K562 (cell line): Measurements from ENCODE around the gene MPDU1. TPM values are rescaled to one million over a fixed set of nuclear protein-coding genes. Genes with fewer than 3 reads are reported as not detected.
A peak's percentile ranks its signal among the peaks of the same experiment; 100 is the strongest.

Source experiments
- ARID3B ChIP-seq: fragments of 250-450 bp; sonication (Bioruptor Pico); IDR thresholded peaks from 2 replicates; pipeline ENCODE4 v1.4.0; 2020; ENCODE audit warnings: borderline replicate concordance
- ASH1L ChIP-seq: fragments of 450-650 bp; IDR thresholded peaks from 2 replicates; pipeline ENCODE4 v1.6.1; 2018; ENCODE audit warnings: borderline replicate concordance, mild to moderate bottlenecking, low read depth; ENCODE audit not compliant: partially characterized antibody
- CHCHD3 ChIP-seq: fragments of 250-450 bp; sonication (Bioruptor Pico); IDR thresholded peaks from 2 replicates; pipeline ENCODE4 v2.1.2; 2022; ENCODE audit warnings: mild to moderate bottlenecking
- CREB1 ChIP-seq, 2 experiments: sonication (generic) in 1 of 2; formaldehyde crosslinking in 1 of 2; IDR thresholded peaks; 2 replicates each; pipeline versions ENCODE4 v1.6.1 to v1.8.0; 2012 to 2022; ENCODE audit warnings: inconsistent platforms in 1 of 2, mild to moderate bottlenecking in 1 of 2, missing genetic modification reagents in 1 of 2, moderate library complexity in 1 of 2
- CREB3L1 ChIP-seq: fragments of 450-650 bp; IDR thresholded peaks from 2 replicates; pipeline ENCODE4 v1.6.1; 2014; ENCODE audit warnings: low read depth, mild to moderate bottlenecking, moderate library complexity, borderline replicate concordance
- FOXA1 ChIP-seq: fragments of 450-650 bp; IDR thresholded peaks from 2 replicates; pipeline ENCODE4 v1.6.1; 2016; ENCODE audit warnings: mild to moderate bottlenecking, borderline replicate concordance
- GTF2E2 ChIP-seq: fragments of 200-800 bp; sonication (Bioruptor generic); IDR thresholded peaks from 2 replicates; pipeline ENCODE4 v1.6.1; 2016; ENCODE audit warnings: missing genetic modification characterization, missing compliant biosample characterization
- HNRNPL ChIP-seq: fragments of 200-400 bp; formaldehyde crosslinking; IDR thresholded peaks from 2 replicates; pipeline ENCODE4 v1.6.1; 2017; ENCODE audit warnings: low read depth, mild to moderate bottlenecking, low read length
- MLX ChIP-seq, 2 experiments: fragments of 450-650 bp in 1 of 2; sonication (generic) in 1 of 2; formaldehyde crosslinking; conservative IDR thresholded peaks; 2 replicates each; pipeline versions ENCODE4 v1.4.0 to v1.8.1; 2020 to 2022; ENCODE audit warnings: mild to moderate bottlenecking in 1 of 2, missing genetic modification reagents in 1 of 2
- MYC ChIP-seq, 2 experiments: fragments of 250-450 bp in 1 of 2; sonication (Bioruptor Pico) in 1 of 2; IDR thresholded peaks; 2 replicates each; pipeline versions ENCODE4 v1.5.1 to v1.6.1; 2012 to 2021; ENCODE audit warnings: low read depth in 2 of 2, borderline replicate concordance in 1 of 2, improper control_type of control experiment in 1 of 2, low read length in 1 of 2, mild to moderate bottlenecking in 1 of 2, moderate library complexity in 1 of 2
- PHF20 ChIP-seq: fragments of 450-650 bp; IDR thresholded peaks from 2 replicates; pipeline ENCODE4 v1.6.1; 2018; ENCODE audit not compliant: partially characterized antibody
- SAFB ChIP-seq: fragments of 200-400 bp; formaldehyde crosslinking; IDR thresholded peaks from 2 replicates; pipeline ENCODE4 v1.6.1; 2017; ENCODE audit warnings: low read depth, low read length, borderline replicate concordance
- TGIF2 ChIP-seq: sonication (generic); formaldehyde crosslinking; IDR thresholded peaks from 2 replicates; pipeline ENCODE4 v1.8.1; 2022; ENCODE audit warnings: mild to moderate bottlenecking, missing genetic modification reagents, moderate library complexity
- ZNF79 ChIP-seq: fragments of 250-450 bp; sonication (Bioruptor Pico); IDR thresholded peaks from 2 replicates; pipeline ENCODE4 v1.4.0; 2020; ENCODE audit warnings: low read depth, mild to moderate bottlenecking, moderate library complexity
- polyA plus RNA-seq, 8 experiments: library from polyadenylated mRNA; depleted of rRNA in 4 of 8; stranded (reverse) in 5 of 8; unstranded in 3 of 8; fragments of >200 nt; fragmentation: Nextera tagmentation in 2 of 8; fragmentation: Illumina TruSeq in 1 of 8; extraction: Ambion mirVana in 2 of 8; extraction: Trizol in 1 of 8; gene quantifications; 2 replicates each; pipeline versions ENCODE4 v1.2.1 to v1.2.3, GENCODE V29; 2011 to 2014; ENCODE audit warnings: inconsistent platforms in 1 of 8, missing spikeins in 1 of 8
- total RNA-seq, 7 experiments: library from RNA; depleted of rRNA in 6 of 7; stranded (reverse); fragments of >200 nt in 6 of 7; fragmentation: Illumina TruSeq in 2 of 7; extraction: Trizol in 2 of 7; gene quantifications; 2 replicates each; pipeline versions ENCODE4 v1.2.1 to v1.2.3, GENCODE V29; 2011 to 2021; ENCODE audit warnings: low replicate concordance in 1 of 7
- TF ChIP-seq, protein P1 (sequence below): fragments of 250-450 bp; sonication (Bioruptor Pico); IDR thresholded peaks from 2 replicates; pipeline ENCODE4 v1.9.0; 2021; ENCODE audit warnings: mild to moderate bottlenecking, inconsistent platforms
- TF ChIP-seq, protein P2 (sequence below): sonication (generic); formaldehyde crosslinking; IDR thresholded peaks from 2 replicates; pipeline ENCODE4 v1.8.1; 2022; ENCODE audit warnings: missing genetic modification reagents

Gene MPDU1
- total and polyA plus RNA-seq, 9 of the 15 experiments (the other 6 are each of a cell fraction or from before 2014, with no cell fraction given): 4.9 to 179 (median 77.1) TPM

DNA sequence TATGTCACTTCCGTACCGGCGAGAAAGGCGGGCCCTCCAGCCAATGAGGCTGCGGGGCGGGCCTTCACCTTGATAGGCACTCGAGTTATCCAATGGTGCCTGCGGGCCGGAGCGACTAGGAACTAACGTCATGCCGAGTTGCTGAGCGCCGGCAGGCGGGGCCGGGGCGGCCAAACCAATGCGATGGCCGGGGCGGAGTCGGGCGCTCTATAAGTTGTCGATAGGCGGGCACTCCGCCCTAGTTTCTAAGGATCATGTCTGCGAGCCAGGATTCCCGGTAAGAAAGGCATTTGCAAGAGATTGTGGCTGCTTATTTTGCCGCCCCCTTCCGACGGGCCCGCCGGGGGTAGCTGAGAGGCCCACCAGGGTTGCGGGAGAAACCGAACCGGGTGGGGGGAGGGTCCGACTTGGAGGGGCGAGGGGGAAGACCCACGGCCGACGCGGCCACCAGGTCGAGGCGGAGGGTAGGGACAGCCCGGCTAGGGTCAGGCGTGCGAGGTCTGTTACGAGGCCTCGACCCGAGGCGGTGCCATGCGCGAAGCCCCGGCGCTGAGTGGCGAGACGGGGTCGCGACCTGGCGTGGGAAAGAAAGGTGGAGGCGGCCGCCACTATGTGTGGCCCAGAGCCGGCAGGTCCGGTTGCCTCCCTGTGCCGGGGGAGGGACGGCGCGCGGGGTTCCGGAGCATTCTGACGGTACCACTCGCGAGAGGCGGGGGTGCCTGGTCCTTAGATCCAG is 10.9 kb upstream of the MPDU1 start (continued):
- no peak for TF ChIP-seq CREB3L1
- TF ChIP-seq PHF20: no peak
- peak; percentile 75; the same call in 1 of the 2 replicates for TF ChIP-seq GTF2E2
- TF ChIP-seq, protein P1, sequence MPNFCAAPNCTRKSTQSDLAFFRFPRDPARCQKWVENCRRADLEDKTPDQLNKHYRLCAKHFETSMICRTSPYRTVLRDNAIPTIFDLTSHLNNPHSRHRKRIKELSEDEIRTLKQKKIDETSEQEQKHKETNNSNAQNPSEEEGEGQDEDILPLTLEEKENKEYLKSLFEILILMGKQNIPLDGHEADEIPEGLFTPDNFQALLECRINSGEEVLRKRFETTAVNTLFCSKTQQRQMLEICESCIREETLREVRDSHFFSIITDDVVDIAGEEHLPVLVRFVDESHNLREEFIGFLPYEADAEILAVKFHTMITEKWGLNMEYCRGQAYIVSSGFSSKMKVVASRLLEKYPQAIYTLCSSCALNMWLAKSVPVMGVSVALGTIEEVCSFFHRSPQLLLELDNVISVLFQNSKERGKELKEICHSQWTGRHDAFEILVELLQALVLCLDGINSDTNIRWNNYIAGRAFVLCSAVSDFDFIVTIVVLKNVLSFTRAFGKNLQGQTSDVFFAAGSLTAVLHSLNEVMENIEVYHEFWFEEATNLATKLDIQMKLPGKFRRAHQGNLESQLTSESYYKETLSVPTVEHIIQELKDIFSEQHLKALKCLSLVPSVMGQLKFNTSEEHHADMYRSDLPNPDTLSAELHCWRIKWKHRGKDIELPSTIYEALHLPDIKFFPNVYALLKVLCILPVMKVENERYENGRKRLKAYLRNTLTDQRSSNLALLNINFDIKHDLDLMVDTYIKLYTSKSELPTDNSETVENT (CRISPR knock-in tag): peak; percentile 9
- TF ChIP-seq CREB1 (IDR thresholded peaks at IDR 0.05): peak; percentile 93
- TF ChIP-seq CREB1 (CRISPR knock-in tag; IDR thresholded peaks at IDR 0.05): peak; percentile 94
- no peak for TF ChIP-seq FOXA1
- TF ChIP-seq, protein P2, sequence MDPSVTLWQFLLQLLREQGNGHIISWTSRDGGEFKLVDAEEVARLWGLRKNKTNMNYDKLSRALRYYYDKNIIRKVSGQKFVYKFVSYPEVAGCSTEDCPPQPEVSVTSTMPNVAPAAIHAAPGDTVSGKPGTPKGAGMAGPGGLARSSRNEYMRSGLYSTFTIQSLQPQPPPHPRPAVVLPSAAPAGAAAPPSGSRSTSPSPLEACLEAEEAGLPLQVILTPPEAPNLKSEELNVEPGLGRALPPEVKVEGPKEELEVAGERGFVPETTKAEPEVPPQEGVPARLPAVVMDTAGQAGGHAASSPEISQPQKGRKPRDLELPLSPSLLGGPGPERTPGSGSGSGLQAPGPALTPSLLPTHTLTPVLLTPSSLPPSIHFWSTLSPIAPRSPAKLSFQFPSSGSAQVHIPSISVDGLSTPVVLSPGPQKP (CRISPR knock-in tag): no peak
- peak; percentile 93 for TF ChIP-seq TGIF2 (CRISPR knock-in tag)
- 0 out of 2 replicates have a peak, but pooled peaks have one; percentile 36 for TF ChIP-seq CHCHD3 (CRISPR knock-in tag)
- 0 out of 2 replicates have a peak, but pooled peaks have one; percentile 45 for TF ChIP-seq SAFB
- TF ChIP-seq ZNF79 (CRISPR knock-in tag): no peak
- TF ChIP-seq MYC (IDR thresholded peaks at IDR 0.05; ENCODE audit: low read depth, low read length): no peak
- 0 out of 2 replicates have a peak, but pooled peaks have one; percentile 11 for TF ChIP-seq MYC (CRISPR knock-in tag; IDR thresholded peaks at IDR 0.05; ENCODE audit: borderline replicate concordance, low read depth)
- peak; percentile 81; the same call in 1 of the 2 replicates for TF ChIP-seq HNRNPL
- TF ChIP-seq ASH1L: peak; percentile 95
- no peak for TF ChIP-seq MLX (CRISPR knock-in tag; conservative IDR thresholded peaks at IDR 0.05)
- no peak for TF ChIP-seq ARID3B
